GM19467 (cell line): ENCODE measurements around the gene DAND5.
"Not testable (repeated sequence)": the region's sequence is repeated elsewhere in the genome, so short reads cannot be mapped to it uniquely, and the experiment has no call there.

Source experiments
- ATAC-seq: cut with Tn5 transposase; IDR thresholded peaks from one replicate; pipeline ENCODE4 v1.9.1; 2021; ENCODE audit warnings: mild to moderate bottlenecking, moderate library complexity; ENCODE audit not compliant: unreplicated experiment

Gene DAND5

GRCh38 chr19:12945479-12946091, 23.8 kb upstream of the DAND5 start, which contains the start of gene RAD23A:
RAD23A (plus strand) TSS chr19:12945862; CDS start chr19:12945949, 87 bp downstream.
- peak; percentile 60 for ATAC-seq

DNA sequence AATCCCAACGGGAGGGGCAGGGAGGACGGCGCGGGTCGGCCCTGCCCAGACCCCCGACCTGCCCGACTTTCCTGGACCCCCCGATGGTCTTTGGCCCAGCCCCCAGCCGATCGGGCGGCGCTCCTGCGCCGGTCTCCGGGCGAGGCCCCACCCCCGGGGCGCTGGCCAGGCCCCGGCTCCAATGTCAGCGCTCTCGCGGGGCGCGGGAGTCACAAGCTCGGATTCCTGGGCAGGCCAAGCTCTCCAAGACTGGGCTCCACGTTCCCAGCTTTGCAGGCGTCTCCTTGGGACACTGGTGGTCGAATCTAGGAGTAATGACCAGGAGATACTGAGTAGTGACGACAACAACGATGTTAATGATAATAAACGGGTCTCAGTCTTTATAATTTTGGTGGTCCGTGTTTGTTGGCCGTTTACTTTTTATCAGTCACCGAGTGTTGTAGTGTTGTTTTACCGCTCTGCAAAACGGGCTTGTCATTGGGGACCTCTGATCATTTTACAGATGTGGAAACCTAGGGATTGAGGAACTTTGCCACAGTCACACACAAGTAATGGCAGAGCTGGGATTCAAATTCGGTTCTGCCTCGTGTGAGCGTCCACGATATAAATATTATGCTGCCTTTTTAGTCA, 23.2 kb upstream of the DAND5 start:
- ATAC-seq: peak; percentile 17

GRCh38 chr19:12946731-12947496, 22.5 kb upstream of the DAND5 start:
- ATAC-seq: no peak

DNA sequence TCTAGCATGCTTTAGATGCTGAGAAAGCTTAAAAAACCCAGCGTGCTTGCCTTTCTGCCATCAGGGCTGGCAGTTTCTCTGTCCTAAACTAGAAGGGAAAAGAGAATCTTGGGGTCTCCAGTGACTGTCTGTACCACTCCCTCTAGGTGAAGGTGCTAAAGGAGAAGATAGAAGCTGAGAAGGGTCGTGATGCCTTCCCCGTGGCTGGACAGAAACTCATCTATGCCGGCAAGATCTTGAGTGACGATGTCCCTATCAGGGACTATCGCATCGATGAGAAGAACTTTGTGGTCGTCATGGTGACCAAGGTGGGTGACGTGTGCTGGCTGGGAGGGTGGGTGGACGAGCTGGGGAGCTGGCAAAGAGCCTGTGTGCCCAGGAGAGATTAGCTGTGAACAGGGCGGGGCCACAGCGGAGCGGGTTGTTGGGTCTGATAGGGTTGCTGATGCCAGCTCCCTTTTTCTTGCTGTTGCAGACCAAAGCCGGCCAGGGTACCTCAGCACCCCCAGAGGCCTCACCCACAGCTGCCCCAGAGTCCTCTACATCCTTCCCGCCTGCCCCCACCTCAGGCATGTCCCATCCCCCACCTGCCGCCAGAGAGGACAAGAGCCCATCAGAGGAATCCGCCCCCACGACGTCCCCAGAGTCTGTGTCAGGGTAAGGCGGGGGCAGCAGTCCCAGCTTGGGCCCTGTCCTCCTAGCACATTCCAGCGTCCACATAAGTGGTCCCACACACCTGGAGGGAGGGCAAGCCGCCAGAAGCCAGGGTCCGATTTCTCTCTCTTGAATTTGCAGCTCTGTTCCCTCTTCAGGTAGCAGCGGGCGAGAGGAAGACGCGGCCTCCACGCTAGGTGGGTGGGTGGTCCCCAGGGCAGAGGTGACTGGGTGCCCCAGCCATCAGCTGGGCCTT, 21.4 kb upstream of the DAND5 start:
- ATAC-seq: no peak

GRCh38 chr19:12948612-12949362, 20.6 kb upstream of the DAND5 start:
- no peak for ATAC-seq

DNA sequence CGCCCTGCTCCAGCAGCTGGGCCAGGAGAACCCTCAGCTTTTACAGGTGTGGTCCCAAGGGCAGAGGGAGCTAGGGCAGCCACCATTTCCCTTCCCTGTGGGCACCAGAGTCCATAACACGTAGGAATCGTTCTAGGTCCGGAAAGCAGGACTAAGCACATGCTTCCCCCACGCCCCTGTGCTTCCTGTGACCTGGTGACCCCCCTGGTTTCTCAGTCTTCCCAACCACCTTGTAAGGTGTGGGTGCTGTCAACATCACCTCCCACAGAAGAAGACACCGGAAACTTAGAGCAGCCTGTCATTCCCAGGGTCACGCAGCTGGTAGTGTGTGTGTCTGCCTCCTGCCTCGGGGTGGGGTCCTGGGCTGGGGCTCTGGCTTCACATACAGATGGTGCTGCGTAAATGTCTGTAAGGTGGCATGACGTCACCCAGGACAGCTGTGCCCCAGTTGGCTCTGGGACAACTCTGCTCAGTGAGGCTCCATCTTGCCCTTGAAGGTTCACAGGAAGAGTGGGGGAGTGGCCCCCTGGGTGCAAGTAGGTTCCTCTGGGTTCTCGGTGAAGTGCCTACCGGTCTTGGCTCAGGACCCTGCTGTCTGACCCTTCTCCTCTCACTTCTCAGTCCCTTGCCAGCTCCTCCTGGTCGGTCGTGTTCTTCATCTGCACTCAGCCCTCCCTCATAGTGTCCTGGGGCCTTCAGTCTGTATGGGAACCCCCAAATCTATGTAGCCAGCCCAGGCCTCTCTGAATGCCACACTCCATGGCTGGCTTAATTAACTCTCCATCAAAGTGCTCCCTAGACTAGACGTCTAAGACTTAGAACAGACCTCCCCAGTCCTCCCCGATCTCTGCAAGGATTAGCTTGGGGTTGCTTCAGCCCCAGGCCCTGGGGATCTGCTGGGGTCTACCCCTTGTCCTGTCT, 19.8 kb upstream of the DAND5 start:
- ATAC-seq: no peak

DNA sequence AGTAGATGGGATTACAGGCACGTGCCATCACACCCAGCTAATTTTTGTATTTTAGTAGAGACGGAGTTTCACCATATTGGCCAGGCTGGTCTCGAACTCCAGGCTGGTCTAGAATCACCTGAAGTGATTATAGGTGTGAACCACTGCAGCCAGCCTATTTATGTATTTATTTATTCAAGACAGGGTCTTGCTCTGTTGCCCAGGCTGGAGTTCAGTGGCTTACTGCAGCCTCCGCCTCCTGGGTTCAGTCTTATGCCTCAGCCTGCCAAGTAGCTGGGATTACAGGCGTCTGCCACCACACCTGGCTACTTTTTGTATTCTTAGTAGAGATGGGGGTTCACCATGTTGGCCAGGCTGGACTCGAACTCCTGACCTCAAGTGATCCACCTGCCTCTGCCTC, 17.3 kb upstream of the DAND5 start:
- ATAC-seq: not testable (repeated sequence)

DNA sequence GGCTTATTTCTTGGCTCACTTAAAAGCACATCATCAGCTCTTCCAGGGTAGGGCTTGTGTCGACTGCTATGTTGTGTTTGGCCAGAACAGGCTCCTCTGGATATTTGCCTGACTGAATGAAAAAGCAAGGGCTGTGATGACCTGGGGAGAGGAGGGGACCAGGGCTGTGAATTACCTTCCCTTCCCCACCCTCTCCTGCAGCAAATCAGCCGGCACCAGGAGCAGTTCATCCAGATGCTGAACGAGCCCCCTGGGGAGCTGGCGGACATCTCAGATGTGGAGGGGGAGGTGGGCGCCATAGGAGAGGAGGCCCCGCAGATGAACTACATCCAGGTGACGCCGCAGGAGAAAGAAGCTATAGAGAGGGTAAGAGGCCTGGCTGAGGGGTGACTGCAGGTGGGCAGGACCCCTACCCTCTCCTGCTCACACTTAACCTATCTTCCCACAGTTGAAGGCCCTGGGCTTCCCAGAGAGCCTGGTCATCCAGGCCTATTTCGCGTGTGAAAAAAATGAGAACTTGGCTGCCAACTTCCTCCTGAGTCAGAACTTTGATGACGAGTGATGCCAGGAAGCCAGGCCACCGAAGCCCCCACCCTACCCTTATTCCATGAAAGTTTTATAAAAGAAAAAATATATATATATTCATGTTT, 16.8 kb upstream of the DAND5 start:
- ATAC-seq: no peak

DNA sequence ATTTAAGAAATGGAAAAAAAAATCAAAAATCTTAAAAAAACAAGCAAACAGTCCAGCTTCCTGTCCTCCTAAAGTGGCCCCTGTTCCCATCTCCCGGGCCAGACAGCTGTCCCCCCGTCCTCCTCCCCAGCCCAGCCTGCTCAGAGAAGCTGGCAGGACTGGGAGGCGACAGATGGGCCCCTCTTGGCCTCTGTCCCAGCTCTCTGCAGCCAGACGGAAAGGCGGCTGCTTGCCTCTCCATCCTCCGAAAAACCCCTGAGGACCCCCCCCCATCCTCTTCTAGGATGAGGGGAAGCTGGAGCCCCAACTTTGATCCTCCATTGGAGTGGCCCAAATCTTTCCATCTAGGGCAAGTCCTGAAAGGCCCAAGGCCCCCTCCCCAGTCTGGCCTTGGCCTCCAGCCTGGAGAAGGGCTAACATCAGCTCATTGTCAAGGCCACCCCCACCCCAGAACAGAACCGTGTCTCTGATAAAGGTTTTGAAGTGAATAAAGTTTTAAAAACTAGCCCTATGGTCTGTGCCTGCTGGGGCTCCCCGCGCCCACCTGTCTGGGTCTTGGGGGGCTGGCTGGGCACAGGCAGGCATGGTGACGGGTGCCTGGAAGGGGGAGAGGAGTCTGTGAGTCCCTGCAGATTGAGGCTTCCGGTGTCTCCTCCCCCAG, 16.1 kb upstream of the DAND5 start:
- ATAC-seq: no peak

DNA sequence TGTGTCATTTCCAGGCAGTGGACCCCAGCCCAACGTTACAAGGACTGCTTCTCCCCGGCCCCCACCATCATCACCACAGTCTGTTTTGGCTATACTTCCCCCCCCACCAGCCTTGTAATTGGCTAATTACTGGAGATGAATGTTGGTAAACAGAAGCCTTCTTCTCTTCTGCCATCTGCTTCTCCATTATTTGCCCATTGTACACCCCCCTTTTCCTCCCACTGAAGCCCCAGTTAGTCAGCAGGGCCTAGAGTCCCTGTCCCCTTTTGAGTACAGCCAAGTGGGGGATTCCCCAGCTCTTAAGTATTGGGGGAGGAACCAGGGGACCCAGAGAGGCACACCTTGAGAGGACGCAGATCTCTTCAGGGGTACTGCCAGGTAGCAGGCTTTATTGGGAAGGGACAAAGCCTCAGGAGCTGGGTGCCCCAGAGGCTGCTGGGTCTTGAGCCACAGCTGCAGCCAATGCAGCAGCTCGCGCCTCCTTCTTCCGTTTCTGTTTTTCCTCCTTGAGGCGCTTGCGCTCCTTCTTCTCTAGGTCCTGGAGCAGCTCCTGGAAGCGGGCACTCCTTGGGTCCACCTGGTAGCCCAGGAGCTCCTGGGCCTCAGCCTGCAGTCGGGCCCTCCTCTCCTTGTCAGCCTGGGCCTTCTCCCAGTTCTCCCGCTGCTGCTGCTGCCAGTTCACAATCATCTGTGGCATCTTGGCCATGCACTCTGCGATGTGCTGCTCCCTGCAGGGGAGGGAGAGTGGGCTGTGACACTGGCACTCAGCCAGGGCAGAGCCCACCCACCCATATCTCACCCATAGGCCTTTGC, 15.4 kb upstream of the DAND5 start:
- no peak for ATAC-seq

DNA sequence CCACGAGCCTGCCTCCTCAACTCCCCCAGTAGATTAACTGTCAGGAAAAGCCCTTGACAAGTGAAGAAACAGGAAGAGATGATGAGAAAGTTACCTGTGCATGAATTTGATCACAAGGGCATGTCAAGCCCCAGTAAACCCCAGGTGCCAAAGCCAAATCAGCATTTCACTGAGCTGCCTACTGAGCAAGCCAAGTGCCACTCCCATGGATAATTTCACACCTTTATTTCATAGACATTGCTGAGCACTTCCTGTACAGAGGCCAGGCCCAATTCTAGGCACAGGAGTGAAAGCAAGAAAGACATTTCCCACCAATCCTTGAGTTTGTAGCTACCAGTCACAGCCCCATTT, 14.8 kb upstream of the DAND5 start:
- ATAC-seq: no peak

GRCh38 chr19:12955575-12955974, 13.8 kb upstream of the DAND5 start:
- not testable (repeated sequence) for ATAC-seq

DNA sequence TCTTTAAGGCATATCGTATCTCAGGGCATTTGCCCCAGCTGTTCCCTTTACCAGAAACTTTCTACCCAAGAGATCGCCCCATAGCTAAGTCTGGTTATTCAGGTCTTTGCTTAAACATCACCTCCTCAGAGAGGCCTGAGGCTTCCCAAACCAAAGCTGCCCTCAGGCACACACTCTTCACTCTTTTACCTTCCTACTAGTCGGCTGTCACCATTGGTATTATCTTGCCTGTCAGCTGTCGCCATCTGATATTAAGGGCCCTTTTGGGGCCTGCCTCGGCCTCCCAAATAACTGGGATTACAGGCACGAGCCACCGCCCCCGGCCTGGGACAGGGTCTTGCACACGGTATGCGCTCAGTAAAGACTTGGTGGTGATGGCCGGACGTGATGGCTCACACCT, 13.4 kb upstream of the DAND5 start:
- no peak for ATAC-seq

DNA sequence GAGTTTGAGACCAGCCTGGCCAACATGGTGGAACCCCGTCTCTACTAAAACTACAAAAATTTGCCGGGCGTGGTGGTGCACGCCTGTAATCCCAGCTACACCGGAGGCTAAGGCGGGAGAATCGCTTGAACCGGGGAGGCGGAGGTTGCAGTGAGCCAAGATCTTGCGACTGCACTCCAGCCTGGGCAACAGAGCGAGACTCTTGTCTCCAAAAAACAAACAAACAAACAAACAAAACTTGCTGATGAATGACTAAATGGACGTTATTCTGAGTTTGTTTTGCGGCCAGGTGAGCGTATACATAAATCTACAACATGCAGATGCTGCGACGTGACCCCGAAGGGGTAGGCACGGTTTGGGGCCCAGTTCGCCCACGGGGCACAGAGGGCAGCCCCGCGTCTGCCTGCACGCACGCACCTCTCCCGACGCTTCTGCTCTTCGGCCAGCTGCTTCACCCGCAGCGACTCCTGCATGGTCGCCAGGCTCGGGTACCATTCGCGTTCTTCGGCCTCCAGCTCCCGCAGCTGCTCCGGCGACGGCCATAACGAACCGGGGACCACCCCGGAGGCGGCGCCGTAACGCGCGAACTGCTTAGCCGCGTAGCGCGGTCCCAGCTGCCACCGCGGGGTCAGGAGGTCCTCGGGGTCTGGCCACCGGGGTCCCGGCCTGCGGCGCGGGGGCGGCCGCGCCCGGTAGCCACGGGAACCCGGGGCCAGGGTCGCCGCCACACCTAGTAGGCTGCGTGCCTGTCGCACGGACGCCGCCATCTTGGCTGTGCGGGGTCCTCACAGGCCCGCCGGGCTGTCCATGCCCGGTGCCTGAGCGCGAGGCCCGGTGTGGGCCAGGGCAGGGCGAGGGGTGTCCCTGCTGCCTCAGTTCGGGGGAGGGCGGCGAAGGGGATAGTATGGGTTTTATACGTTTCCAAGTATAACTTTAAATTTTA, 12.7 kb upstream of the DAND5 start, which contains the start of gene GADD45GIP1:
Gene GADD45GIP1 (minus strand): TSS at position 778 of the 943 bp plus-strand sequence. CDS start 11 bp downstream, at position 767.
- ATAC-seq: peak; percentile 68

DNA sequence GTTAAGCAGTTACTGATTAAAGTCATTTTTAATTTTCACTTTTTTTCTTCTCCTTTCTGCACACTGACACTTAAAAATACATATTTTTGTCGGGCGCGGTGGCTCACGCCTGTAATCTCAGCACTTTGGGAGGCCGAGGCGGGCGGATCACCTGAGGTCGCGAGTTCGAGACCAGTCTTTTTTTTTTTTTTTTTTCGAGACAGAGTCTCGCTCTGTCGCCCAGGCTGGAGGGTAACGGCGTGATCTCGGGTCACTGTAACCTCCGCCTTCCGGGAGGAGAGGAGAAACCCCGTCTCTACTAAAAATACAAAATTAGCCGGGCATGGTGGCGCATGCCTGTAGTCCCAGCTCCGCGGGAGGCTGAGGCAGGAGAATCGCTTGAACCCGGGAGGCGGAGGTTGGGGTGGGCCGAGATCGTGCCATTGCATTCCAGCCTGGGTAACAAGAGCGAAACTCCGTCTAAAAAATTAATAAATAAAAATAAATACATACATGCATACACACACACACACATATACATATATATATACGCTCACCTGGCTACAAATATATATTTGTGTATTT, 11.9 kb upstream of the DAND5 start:
- not testable (repeated sequence) for ATAC-seq

DNA sequence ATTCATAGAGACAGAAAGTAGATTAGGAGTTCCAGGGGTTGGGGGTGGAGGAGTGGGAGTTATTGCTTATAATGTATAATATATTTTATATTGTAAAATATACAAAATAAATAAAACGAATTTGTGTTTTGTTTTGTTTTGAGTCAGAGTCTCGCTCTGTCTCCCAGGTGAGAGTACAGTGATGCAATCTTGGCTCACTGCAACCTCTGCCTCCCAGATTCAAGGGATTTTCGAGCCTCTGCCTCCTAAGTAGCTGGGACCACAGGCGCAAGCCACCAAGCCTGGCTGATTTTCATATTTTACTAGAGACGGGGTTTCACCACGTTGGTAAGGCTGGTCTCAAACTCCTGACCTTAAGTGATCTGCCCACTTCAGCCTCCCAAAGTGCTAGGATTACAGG, 9.9 kb upstream of the DAND5 start:
- ATAC-seq: no peak
